Measurements from ENCODE around the gene ABHD5.
"Not testable (repeated sequence)": the region's sequence is repeated elsewhere in the genome, so short reads cannot be mapped to it uniquely, and the experiment has no call there.

GRCh38 chr3:43678375-43678774 lies 12.4 kb upstream of the ABHD5 start:
- TF ChIP-seq EZH2phosphoT487 (IDR thresholded peaks at IDR 0.05; ENCODE audit: insufficient read depth, low read depth); EZH2 (IDR thresholded peaks at IDR 0.05; ENCODE audit: insufficient read depth, poor library complexity, severe bottlenecking): not testable (repeated sequence)

Data from GM23248 (cell line).